ENCODE measurements around the gene CD27. TPM values are rescaled to one million over a fixed set of nuclear protein-coding genes. Genes with fewer than 3 reads are reported as not detected.

Gene CD27
- total and polyA plus RNA-seq, 2 of the 13 experiments (the other 11 are each of a cell fraction or from before 2014, with no cell fraction given), result 0.12 TPM; not detected in 1

- TF ChIP-seq SIN3A (IDR thresholded peaks at IDR 0.05; ENCODE audit: borderline replicate concordance, low read depth, low read length) (peak; percentile 32; the same call in 1 of the 2 replicates), ZNF850 (CRISPR knock-in tag; conservative IDR thresholded peaks at IDR 0.05) (no peak), ZNF230 (CRISPR knock-in tag; IDR thresholded peaks at IDR 0.05) (peak; percentile 85; the same call in 1 of the 2 replicates), ZFYVE20 (CRISPR knock-in tag; IDR thresholded peaks at IDR 0.05; ENCODE audit: borderline replicate concordance, low read depth) (0 out of 2 replicates have a peak, but pooled peaks have one; percentile 29), CENPBD1 (CRISPR knock-in tag; IDR thresholded peaks at IDR 0.05; ENCODE audit: borderline replicate concordance, low read depth) (no peak), FOXA3 (CRISPR knock-in tag; IDR thresholded peaks at IDR 0.05) (peak; percentile 49; the same call in 1 of the 2 replicates), ZNF605 (CRISPR knock-in tag; IDR thresholded peaks at IDR 0.05) (peak; percentile 31; the same call in 1 of the 2 replicates), CCDC6 (CRISPR knock-in tag; IDR thresholded peaks at IDR 0.05) (peak; percentile 82; the same call in 1 of the 2 replicates), ZNF124 (CRISPR knock-in tag; IDR thresholded peaks at IDR 0.05) (no peak; the same call in 1 of the 2 replicates), MYPOP (CRISPR knock-in tag; IDR thresholded peaks at IDR 0.05) (peak; percentile 97), CSRNP1 (CRISPR knock-in tag; IDR thresholded peaks at IDR 0.05) (peak; percentile 90; the same call in 1 of the 2 replicates), ZNF350 (CRISPR knock-in tag; IDR thresholded peaks at IDR 0.05; ENCODE audit: borderline replicate concordance, low read depth) (peak; percentile 78; the same call in 1 of the 2 replicates), HOMEZ (CRISPR knock-in tag; IDR thresholded peaks at IDR 0.05; ENCODE audit: low read depth) (peak; percentile 66; the same call in 1 of the 2 replicates), PAXIP1 (CRISPR knock-in tag; conservative IDR thresholded peaks at IDR 0.05) (no peak; the same call in 1 of the 2 replicates), ZNF513 (CRISPR knock-in tag; conservative IDR thresholded peaks at IDR 0.05) (no peak), ZNF674 (CRISPR knock-in tag; IDR thresholded peaks at IDR 0.05; ENCODE audit: low read depth) (no peak)
Measured at GRCh38 chr12:6470375-6471163, 25.8 kb downstream of the CD27 start, which contains the start of gene VAMP1 (continued).
